ENCODE results near the gene SPATA2. TPM values are rescaled to one million over a fixed set of nuclear protein-coding genes. Genes with fewer than 3 reads are reported as not detected.

Gene SPATA2
- total and polyA plus RNA-seq, 4 donors = 1.2 to 3.4 (median 1.4) TPM

GRCh38 chr20:49868538-49868937, 46.8 kb downstream of the SPATA2 start:
- DNase-seq (ENCODE audit: low spot score) = no peak
- Histone ChIP-seq H3K27me3 (ENCODE audit: control insufficient read depth in 4 of 4, insufficient read depth in 4 of 4, low read length in 3 of 4) (no peaks in the 10 kb centered on the region), H3K4me3 (ENCODE audit: low read depth in 1 of 3, low read length in 3 of 3) (no peak overlapping the region), H3K9me3 (ENCODE audit: control insufficient read depth in 4 of 4, low read length in 3 of 4) (no peaks in the 10 kb centered on the region), H3K9ac (ENCODE audit: low read depth in 1 of 2, low read length in 2 of 2) (no peak overlapping the region), H3K4me1 (ENCODE audit: control insufficient read depth in 4 of 4, insufficient read depth in 4 of 4, low read length in 3 of 4) (no peaks in the 10 kb centered on the region), H3K27ac (ENCODE audit: low read depth in 1 of 2, low read length in 2 of 2) (no peak overlapping the region), H3K36me3 (ENCODE audit: control insufficient read depth in 4 of 4, insufficient read depth in 3 of 4, low read depth in 1 of 4, low read length in 3 of 4) (peaks cover 6 to 21% (median 15%) of the 10 kb centered on the region in 4 donors)
- WGBS = 87% methylated on average over 3 of the region's 3 CpGs
- no peak for TF ChIP-seq HNF4G (IDR thresholded peaks at IDR 0.05)
- TF ChIP-seq ZBTB33 (IDR thresholded peaks at IDR 0.05) = no peak
- no peak for TF ChIP-seq REST (IDR thresholded peaks at IDR 0.05)
- TF ChIP-seq SP1 (IDR thresholded peaks at IDR 0.05) = no peak
- TF ChIP-seq FOXA1 (IDR thresholded peaks at IDR 0.05) = no peak
- TF ChIP-seq CTCF (IDR thresholded peaks at IDR 0.05; ENCODE audit: low read depth, low read length, missing input control) = no peak
- TF ChIP-seq EGR1 (IDR thresholded peaks at IDR 0.05; ENCODE audit: low read depth in 2 of 2) = no peak
- no peak for TF ChIP-seq FOXA2 (IDR thresholded peaks at IDR 0.05)

- H3K9me3 ChIP-seq (ENCODE audit: control insufficient read depth in 4 of 4, low read length in 3 of 4) = no peaks in the 10 kb centered on the region
- peak overlapping the region in 1 of 2 donors; percentile 17 for H3K9ac ChIP-seq (ENCODE audit: low read depth in 1 of 2, low read length in 2 of 2)
- 85% methylated on average over 9 of the region's 9 CpGs for WGBS
- H3K27me3 ChIP-seq (ENCODE audit: control insufficient read depth in 4 of 4, insufficient read depth in 4 of 4, low read length in 3 of 4) = no peaks in the 10 kb centered on the region
- no peak overlapping the region for H3K4me3 ChIP-seq (ENCODE audit: low read depth in 1 of 3, low read length in 3 of 3)
- H3K36me3 ChIP-seq (ENCODE audit: control insufficient read depth in 4 of 4, insufficient read depth in 3 of 4, low read depth in 1 of 4, low read length in 3 of 4) = peaks cover 6 to 21% (median 15%) of the 10 kb centered on the region in 4 donors
- no peak overlapping the region for H3K27ac ChIP-seq (ENCODE audit: low read depth in 1 of 2, low read length in 2 of 2)
- DNase-seq (ENCODE audit: low spot score) = no peak
- no peaks in the 10 kb centered on the region for H3K4me1 ChIP-seq (ENCODE audit: control insufficient read depth in 4 of 4, insufficient read depth in 4 of 4, low read length in 3 of 4)
- TF ChIP-seq JUND (IDR thresholded peaks at IDR 0.05) (no peak), HNF4G (IDR thresholded peaks at IDR 0.05) (no peak), HNF4A (conservative IDR thresholded peaks at IDR 0.05) (no peak), FOXA1 (IDR thresholded peaks at IDR 0.05) (no peak), FOXA2 (IDR thresholded peaks at IDR 0.05) (no peak), MAX (IDR thresholded peaks at IDR 0.05) (no peak), REST (IDR thresholded peaks at IDR 0.05) (no peak), CTCF (IDR thresholded peaks at IDR 0.05; ENCODE audit: low read depth, low read length, missing input control) (no peak), TAF1 (conservative IDR thresholded peaks at IDR 0.05) (no peak), RXRA (IDR thresholded peaks at IDR 0.05) (no peak), ATF3 (IDR thresholded peaks at IDR 0.05) (no peak), NR2F2 (IDR thresholded peaks at IDR 0.05) (no peak), EGR1 (IDR thresholded peaks at IDR 0.05; ENCODE audit: low read depth in 2 of 2) (no peak), RAD21 (IDR thresholded peaks at IDR 0.05) (no peak), SP1 (IDR thresholded peaks at IDR 0.05) (no peak)
These were observed 47.7 kb downstream of the SPATA2 start for GRCh38 chr20:49867453-49868215.
